ENCODE data around the gene DLGAP1. TPM values are rescaled to one million over a fixed set of nuclear protein-coding genes. Genes with fewer than 3 reads are reported as not detected.

The DLGAP1 gene
- total and polyA plus RNA-seq, 2 of the 8 experiments (the other 6 are each of a cell fraction or from before 2014, with no cell fraction given) = 11.8 to 16.9 TPM

DNA sequence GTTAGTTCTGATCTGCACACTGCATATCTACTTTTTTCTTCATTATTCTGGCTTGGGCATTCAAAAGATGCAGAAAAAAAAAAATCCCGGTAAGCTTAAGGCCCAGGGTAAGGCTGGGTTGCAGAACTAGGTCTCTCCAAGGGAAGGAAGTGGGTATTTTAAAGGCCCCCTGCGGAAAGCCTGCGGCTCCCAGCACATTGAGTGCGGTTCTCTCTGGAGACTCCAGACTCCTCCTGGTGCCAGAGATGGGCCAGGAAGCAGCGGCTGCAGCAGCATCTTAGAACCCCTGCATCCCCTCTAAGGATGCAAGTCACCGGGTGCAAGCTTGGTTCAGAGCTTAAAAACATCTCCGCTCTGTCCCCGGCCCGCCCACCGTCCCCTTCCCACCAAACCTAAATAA, 955.6 kb downstream of the DLGAP1 start (continued):
- TF ChIP-seq SUZ12 (IDR thresholded peaks at IDR 0.05; ENCODE audit: low read length) (no peak), TEAD4 (IDR thresholded peaks at IDR 0.05; ENCODE audit: low read depth, low read length) (no peak), GTF2F1 (IDR thresholded peaks at IDR 0.05; ENCODE audit: borderline replicate concordance, low read depth, low read length) (no peak)
